ENCODE data around the gene RCCD1.

RCCD1 gene

GRCh38 chr15:90942354-90943120, 12.1 kb upstream of the RCCD1 start:
- DNase-seq (ENCODE audit: low spot score), result no peak

DNA sequence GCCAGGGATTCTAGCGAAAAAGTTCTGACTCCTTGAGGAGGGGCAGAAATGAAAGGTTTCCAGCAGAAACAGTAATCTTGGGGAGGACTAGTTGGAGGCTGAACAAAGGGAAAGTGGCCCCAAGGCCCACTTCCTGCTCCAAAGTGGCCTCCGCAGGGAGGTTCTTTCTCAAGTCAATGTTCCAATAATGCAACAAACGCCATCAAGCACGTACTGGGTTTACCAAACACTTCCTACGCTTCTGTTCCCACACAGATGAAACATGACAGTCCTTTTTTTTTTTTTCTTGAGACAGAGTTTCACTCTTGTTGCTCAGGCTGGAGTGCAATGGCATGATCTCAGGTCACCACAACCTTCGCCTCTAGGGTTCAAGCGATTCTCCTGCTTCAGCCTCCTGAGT, 9.6 kb upstream of the RCCD1 start:
- DNase-seq (ENCODE audit: low spot score), result no peak

DNA sequence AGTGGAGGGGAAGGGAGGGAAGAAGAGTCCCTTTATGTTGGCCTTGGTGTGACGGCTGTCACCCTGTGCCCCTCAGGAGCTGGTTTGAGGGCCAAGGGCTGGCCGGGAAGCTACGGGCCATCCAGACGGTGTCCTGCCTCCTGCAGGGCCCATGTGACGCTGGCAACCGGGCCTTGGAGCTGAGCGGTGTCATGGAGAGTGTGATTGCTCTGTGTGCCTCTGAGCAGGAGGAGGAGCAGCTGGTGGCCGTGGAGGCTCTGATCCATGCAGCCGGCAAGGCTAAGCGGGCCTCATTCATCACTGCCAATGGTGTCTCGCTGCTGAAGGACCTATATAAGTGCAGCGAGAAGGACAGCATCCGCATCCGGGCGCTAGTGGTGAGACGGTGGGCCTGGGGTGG, 8.1 kb upstream of the RCCD1 start:
- no peak for DNase-seq (ENCODE audit: low spot score)

GRCh38 chr15:90946941-90947576, 7.6 kb upstream of the RCCD1 start:
- DNase-seq (ENCODE audit: low spot score), result no peak

- no peak for DNase-seq (ENCODE audit: low spot score)
Measured at GRCh38 chr15:90947577-90948357, 6.9 kb upstream of the RCCD1 start.

- DNase-seq (ENCODE audit: low spot score), result no peak
Measured at GRCh38 chr15:90948506-90948905, 6.2 kb upstream of the RCCD1 start.

DNA sequence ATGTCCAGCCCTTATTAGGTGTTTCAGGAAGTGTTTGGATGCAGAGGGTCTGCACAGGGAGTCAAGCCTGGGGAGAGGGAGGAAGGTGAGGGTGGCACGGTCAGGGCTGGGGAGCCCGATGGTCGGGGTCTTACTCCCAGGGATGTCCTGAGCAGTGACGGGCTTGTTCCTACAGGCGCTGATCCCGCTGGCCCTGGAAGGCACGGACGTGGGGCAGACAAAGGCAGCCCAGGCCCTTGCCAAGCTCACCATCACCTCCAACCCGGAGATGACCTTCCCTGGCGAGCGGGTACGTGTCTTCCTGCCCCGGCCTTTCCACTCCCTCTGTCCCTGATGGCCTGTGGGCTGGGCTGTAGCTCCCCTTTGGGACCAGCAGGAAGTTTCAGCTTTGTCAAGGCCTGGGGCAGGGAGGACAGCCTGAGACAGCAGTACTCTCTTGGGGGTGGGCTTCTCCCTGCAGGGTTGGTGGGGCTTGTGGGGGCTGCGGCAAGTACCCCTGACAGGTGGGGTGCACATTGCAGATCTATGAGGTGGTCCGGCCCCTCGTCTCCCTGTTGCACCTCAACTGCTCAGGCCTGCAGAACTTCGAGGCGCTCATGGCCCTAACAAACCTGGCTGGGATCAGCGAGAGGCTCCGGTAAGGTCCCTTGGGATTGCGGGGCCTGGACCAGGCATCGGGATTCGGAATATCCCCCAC, 4.6 kb upstream of the RCCD1 start:
- DNase-seq (ENCODE audit: low spot score), result no peak

DNA sequence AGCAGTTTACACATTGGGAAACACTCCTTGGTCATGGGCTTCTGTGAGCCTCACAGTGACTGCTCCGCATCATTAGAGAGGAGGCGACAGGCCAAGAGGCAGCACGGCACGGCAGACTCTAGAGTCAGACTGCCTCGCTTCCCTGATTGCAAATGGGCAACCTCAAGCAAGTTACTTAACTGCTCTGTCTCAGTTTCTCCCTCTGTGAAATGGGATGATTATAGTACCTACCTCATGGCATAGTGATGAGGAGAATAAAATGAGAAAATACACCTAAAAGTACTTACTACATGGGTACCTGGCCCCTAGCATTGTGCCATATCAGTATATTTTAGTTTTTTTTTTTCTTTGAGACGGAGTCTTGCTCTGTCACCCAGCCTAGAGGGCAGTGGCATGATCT, 4.0 kb upstream of the RCCD1 start:
- no peak for DNase-seq (ENCODE audit: low spot score)

DNA sequence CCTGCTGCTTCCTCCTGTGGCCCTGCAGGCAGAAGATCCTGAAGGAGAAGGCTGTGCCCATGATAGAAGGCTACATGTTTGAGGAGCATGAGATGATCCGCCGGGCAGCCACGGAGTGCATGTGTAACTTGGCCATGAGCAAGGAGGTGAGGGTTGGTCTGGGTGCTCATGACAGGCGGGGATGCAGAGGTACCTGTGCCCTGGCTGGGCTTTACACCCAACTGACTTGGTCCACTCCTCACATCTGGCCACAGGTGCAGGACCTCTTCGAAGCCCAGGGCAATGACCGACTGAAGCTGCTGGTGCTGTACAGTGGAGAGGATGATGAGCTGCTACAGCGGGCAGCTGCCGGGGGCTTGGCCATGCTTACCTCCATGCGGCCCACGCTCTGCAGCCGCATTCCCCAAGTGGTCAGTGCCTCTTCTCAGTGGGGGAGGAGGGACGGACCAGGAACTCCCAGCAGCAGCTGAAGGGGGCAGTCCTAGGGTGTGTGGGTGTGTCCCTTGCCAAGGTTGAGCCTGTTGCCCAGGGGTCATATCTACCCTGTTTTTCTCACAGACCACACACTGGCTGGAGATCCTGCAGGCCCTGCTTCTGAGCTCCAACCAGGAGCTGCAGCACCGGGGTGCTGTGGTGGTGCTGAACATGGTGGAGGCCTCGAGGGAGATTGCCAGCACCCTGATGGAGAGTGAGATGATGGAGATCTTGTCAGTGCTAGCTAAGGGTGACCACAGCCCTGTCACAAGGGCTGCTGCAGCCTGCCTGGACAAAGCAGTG, 1.6 kb upstream of the RCCD1 start:
- DNase-seq (ENCODE audit: low spot score), result no peak

GRCh38 chr15:90953947-90954711, 555 bp upstream of the RCCD1 start:
- no peak for DNase-seq (ENCODE audit: low spot score)

GRCh38 chr15:90955624-90956273, 1.1 kb downstream of the RCCD1 start:
- DNase-seq (ENCODE audit: low spot score), result no peak

GRCh38 chr15:90956274-90957030, 1.8 kb downstream of the RCCD1 start:
- peak; percentile 89 for DNase-seq (ENCODE audit: low spot score)

GRCh38 chr15:90957031-90957790, 2.5 kb downstream of the RCCD1 start:
- peak; percentile 17 for DNase-seq (ENCODE audit: low spot score)

GRCh38 chr15:90957791-90958190, 3.1 kb downstream of the RCCD1 start:
- no peak for DNase-seq (ENCODE audit: low spot score)

DNA sequence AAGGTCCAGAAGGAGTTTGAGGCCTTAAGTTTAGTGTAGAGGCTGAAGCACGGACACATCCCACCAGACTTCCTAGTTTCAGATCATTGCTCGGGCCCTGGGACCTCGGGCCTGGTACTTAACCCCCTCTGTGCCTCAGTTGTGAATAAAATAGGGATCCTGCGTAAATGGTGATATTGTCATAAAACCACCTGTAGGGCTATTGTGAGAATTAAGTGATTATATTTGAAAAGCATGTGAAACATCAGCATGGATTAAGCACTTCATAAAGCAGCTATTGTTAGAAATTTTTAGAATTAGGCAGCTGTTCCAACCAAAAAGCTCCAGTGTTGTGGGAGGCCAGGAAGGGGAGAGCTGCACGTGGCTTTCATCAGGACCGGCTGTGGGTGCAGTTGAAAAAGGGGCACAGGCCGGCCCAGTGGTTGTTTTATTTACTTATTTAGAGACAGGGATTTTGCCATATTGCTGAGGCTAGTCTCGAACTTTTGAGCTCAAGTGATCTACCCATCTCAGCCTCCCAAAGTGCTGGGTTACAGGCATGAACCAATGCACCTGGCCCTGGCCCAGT, 4.4 kb downstream of the RCCD1 start:
- no peak for DNase-seq (ENCODE audit: low spot score)

DNA sequence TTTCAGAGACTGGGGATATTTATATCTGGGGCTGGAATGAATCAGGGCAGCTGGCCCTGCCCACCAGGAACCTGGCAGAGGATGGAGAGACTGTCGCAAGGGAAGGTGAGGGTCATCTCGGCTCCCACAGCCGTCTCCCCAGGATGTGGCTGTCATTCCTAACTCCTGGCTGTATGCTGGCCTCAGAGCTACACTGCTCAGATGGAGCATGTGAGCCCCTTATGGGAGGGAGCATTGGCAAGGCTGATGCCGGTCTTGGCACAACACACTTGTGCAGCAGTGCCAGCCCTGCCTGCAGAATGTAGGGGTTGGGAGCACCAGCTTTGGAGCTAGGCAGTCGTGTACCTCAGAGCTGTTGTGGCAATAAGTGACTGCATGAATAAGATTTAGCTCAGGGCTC, 5.2 kb downstream of the RCCD1 start:
- peak; percentile 70 for DNase-seq (ENCODE audit: low spot score)

GRCh38 chr15:90960298-90961091, 5.8 kb downstream of the RCCD1 start:
- DNase-seq (ENCODE audit: low spot score), result no peak

DNA sequence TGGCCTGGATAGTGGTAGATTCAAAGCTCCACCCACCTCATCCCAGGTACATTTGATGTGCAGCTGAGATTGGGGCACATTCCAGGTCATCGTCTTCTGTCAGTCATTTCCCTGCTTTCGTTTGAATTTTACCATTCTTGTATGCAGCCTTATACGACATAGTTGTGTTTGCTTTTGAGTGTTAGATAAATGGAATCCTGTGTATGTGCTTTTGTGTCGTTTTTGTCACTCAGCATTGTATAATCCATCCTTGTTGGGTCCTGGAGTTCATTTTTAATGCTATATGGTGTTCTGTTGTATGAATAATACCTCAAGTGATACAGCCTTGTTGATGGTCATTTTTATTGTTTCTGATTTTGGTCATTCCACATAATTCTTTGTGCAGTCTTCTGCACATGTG, 7.3 kb downstream of the RCCD1 start:
- DNase-seq (ENCODE audit: low spot score), result no peak

Data from AG08395 (cell line).